DND-41 (cell line): Measurements from ENCODE around the gene CDC14C.
"Not testable (repeated sequence)": the region's sequence is repeated elsewhere in the genome, so short reads cannot be mapped to it uniquely, and the experiment has no call there.

Source experiments
- CTCF ChIP-seq: IDR thresholded peaks from 2 replicates; pipeline ENCODE4 v1.5.1; 2012; ENCODE audit warnings: borderline replicate concordance, low read length, moderate library complexity, mild to moderate bottlenecking; ENCODE audit not compliant: poor library complexity, severe bottlenecking; ENCODE audit errors: extremely low read depth
- EZH2 ChIP-seq: IDR thresholded peaks from 3 replicates; pipeline ENCODE4 v1.6.1; 2012; ENCODE audit warnings: borderline replicate concordance, low read depth, mild to moderate bottlenecking, moderate library complexity, low read length, inconsistent platforms; ENCODE audit not compliant: severe bottlenecking

- not testable (repeated sequence) for TF ChIP-seq CTCF, EZH2
Observed at GRCh38 chr7:48909887-48910286, 14.5 kb upstream of the CDC14C start.
